ENCODE results near the gene ARHGAP10.

DNA sequence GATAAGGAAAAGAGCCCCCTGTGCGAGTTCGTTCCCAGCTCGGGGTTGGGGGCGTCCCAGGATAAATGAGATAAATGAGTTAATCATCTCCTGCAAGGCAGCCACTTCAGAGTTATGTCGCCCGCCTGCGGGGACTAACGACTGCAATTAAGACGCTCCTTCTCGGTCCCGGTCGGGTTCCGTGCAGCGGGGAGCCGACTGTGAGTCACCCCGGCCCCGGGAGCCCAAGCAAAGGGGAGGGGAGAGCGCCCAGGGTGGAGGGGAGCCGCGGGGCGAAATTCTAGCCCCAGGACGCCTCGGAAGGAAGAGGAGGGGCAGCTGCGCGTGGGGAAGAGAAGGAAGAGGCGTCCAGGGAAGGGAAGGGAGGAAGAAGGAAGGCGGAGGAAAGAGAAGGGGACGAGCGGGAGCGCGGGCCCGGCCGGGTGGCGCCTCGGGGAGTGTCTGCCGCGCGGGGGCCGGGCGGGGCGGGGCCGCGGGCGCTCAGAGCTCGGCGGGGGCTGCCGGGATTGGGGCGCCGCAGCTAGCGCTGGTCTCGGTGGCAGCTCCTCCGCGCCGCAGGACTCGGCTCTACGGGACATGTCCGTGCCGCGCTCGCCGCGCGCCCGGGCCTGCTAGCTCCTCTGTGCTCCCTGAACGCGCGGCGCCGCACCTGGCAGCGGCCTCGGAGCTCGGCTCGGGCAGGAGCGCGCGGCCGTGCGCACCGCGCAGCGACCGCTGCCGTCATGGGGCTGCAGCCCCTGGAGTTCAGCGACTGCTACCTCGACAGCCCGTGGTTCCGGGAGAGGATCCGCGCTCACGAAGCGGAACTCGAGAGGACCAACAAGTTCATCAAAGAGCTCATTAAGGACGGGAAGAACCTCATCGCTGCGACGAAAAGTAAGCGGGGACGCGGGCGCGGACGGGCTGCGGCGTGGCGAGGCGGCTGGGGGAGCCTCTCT, at the start of gene ARHGAP10:
- TF ChIP-seq, protein P1, sequence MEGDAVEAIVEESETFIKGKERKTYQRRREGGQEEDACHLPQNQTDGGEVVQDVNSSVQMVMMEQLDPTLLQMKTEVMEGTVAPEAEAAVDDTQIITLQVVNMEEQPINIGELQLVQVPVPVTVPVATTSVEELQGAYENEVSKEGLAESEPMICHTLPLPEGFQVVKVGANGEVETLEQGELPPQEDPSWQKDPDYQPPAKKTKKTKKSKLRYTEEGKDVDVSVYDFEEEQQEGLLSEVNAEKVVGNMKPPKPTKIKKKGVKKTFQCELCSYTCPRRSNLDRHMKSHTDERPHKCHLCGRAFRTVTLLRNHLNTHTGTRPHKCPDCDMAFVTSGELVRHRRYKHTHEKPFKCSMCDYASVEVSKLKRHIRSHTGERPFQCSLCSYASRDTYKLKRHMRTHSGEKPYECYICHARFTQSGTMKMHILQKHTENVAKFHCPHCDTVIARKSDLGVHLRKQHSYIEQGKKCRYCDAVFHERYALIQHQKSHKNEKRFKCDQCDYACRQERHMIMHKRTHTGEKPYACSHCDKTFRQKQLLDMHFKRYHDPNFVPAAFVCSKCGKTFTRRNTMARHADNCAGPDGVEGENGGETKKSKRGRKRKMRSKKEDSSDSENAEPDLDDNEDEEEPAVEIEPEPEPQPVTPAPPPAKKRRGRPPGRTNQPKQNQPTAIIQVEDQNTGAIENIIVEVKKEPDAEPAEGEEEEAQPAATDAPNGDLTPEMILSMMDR (IDR thresholded peaks at IDR 0.05), result no peak
- TF ChIP-seq EZH2 (IDR thresholded peaks at IDR 0.05; ENCODE audit: borderline replicate concordance, insufficient read depth, low read depth, low read length, poor library complexity, severe bottlenecking), result no peak

All from B cell (primary cell).